Stimulated activated CD4-positive, alpha-beta T cell treated with anti-CD3 and anti-CD28 coated beads, Interleukin-4, amount 100 ng/mL, for 48 hours (primary cell): ENCODE data around the gene UROD.
"Not testable (repeated sequence)": the region's sequence is repeated elsewhere in the genome, so short reads cannot be mapped to it uniquely, and the experiment has no call there.

Experiments
- DNase-seq, 2 donors: peaks; one replicate each; pipeline ENCODE4 v3.0.0-alpha.2; 2020; ENCODE audit warnings: low read depth in 2 of 2

The UROD gene

GRCh38 chr1:45011837-45012638 is at the start of gene UROD:
Gene UROD (plus strand): TSS chr1:45012254. CDS start chr1:45012266, 12 bp downstream.
- peak; percentile 84 to 92 for DNase-seq

DNA sequence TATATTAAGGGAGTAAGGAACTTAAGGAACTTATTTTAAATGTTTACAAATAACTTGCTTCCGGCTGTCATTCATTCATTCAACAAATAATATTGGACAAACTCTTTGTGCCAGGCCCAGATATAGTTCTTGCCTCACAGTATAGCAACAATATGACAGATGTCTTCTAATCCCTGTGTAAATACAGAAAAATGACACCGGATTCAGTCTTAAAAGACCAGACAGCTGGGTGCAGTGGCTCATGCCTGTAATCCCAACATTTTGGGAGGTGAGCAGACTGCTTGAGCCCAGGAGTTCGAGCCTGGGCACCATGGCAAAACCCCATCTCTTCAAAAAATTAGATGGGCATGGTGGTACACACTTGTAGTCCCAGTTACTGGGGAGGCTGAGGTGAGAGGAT is 49.3 kb upstream of the UROD start:
- no peak for DNase-seq

DNA sequence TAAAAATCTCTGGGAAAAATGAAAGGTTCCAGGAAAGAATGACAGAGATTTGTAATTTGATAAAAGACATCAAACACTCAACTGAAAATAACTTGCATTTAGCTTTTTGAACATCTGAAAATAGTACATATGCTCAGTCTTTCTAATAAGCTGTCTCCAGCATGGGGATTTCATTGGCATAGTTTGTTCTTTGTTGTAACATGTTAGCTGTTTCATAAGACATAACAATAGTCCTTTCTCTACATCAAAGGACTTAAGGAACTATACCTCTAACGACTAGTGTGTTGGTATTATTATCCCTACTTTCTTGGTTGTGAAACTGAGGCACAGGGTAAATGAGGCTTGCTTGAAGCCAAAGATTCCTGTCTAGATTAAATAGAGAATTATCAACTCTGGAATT is 47.7 kb upstream of the UROD start:
- no peak for DNase-seq

GRCh38 chr1:44970317-44970716 is 41.7 kb upstream of the UROD start:
- DNase-seq = no peak

DNA sequence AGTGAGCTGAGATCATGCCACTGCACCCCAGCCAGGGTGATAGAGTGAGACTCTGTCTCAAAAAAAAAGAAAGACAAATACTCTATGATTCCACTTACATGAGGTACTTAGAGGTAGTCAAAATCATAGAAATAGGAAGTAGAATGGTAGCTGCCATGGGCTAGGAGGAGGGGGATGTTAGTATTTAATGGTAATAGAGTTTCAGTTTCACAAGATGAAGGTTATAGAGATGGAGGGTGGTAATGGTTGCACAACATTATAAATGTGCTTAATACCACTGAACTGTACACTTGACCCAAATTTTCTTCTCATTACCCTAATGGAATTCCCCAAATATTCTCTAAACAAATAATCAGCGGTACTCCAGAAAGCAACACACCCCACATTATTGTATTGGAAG is 38.4 kb upstream of the UROD start:
- no peak for DNase-seq

DNA sequence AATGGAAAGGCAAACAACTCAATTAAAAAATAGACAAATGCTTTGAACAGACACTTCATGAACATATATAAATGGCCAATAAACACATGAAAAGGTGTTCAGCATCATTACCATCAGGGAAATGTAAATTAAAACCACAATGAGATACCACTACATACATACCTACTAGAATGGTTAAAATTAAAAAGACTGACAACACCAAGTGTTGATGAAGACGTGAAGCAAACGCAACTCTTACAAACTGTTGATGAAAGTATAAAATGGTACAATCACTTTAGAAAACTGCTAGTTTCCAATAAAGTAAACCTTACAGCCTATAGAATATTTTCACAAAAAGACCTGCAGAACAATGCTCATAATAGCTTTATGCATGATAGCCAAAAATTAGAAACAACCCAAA is 35.8 kb upstream of the UROD start:
- no peak for DNase-seq

DNA sequence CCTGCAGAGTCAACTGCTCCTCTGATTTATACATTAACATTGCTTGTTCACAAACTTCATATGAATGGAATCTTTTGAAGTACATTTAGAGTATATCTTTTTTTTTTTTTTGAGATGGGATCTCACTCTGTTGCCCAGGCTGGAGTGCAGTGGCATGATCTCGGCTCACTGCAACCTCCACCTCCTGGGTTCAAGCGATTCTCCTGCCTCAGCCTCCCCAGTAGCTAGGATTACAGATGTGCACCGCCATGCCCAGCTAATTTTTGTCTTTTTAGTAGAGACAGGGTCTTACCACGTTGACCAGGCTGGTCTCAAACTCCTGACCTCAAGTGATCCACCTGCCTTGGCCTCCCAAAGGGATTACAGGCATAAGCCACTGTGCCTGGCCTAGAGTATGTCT is 34.7 kb upstream of the UROD start:
- DNase-seq = not testable (repeated sequence)

DNA sequence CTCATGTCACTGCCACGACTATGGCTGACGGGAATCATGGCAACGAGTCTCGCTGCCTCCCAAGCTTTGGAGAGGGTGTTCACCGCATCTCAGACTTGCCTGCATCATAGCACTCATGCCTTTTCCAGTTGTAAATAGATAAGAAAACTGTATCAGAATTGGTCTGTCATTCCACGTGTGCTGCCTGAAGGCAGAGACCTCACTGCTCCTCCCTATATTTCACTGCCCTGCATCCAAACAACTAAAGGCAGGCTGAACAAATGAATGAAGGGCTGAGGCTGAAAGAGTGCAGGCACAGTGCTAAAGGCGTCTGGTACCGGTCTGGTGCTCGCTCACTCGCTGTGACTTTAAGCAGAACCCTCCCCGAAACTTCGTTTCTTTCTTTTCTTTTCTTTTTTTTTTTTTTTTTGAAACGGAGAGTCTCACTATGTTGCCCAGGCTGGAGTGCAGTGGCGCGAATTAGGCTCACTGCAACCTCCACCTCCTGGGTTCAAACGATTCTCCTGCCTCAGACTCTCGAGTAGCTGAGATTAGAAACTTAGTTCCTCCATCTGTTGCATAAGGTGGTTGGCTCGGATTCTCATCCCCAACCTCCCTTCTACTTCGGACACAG is 26.2 kb upstream of the UROD start:
- DNase-seq = no peak

DNA sequence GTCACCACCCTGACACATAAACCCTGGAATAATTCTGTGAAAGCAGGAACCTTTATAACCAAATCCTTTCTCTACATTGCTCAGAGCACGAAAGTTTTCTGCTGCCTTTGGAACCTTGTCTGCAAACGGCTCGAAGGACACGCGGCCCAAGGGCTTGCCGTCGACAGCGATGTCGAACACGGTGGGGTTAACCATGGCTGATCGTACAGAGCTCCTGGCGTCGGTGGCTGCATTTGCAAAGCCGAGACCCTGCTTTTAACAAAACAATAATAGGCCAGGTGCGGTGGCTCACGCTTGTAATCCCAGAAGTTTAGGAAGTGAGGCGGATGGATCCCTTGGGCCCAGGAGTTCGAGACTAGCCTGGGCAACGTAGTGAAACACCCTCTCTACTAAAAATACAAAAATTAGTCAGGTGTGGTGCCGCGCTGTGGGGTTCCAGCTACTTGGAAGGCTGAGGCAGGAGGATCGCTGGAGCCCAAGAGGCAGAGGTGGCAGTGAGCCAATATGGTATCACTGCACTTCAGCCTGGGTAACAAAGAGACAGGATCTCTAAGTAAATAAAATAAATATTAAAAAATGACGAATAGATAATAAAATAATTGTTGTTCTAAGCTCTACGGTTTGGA is 23.4 kb upstream of the UROD start:
- DNase-seq = no peak

DNA sequence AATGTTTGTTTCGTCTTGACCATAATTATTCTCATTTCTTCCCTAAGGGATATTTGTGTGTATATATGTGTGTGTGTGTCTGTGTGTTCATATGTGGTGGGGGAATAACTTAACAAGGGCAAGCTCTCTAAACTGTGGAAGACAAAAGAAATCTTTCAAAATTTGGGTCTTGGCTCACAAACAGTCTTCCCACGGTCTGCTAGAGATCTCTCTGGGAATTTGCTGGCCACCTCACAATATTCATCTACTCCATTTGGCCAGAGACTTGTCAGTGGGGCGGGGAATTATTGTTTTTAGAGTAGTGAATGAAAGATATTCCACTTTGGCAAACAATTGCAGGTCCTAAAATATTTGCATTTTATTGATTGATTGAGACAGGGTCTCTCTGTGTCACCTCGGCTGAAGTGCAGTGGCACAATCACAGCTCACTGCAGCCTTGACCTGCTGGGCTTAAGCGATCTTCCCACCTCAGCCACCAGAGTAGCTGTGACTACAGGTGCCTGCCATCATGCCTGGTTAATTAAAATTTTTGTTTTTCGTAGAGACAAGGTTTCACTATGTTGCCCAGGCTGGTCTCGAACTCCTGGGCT is 17.6 kb upstream of the UROD start:
- DNase-seq = no peak

DNA sequence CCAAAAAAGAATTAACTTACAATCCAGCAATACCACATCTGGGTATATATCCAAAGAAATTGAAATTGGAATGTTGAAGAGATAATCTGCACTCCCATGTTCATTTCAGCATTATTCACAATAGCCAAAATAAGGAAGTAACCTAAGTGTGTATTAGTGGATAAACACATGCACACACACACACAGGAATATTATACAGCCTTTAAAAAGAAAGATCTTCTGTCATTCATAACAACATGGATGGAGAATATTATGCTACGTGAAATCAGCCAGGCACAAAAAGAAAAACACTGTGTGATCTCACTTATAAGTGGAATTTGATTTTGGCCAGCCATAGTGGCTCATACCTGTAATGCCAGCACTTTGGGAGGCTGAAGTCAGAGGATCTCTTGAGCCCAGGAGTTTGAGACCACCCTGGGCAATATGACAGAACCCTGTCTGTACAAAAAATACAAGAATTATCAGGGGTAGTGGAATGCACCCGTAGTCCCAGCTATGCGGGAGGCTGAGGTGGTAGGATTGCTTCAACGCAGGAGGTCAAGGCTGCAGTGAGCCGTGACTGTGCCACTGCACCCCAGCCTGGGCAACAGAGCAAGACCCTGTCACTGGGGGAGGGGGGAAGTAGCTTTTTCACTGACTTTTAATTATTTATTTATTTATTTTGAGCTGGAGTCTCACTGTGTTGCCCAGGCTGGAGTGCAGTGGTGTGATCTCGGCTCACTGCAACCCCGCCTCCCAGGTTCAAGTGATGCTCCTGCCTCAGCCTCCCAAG is 16.4 kb upstream of the UROD start:
- DNase-seq = no peak

- DNase-seq = no peak
Observed at GRCh38 chr1:44999232-44999631, 12.8 kb upstream of the UROD start.

GRCh38 chr1:45001011-45001481 is 11.0 kb upstream of the UROD start:
- DNase-seq = no peak

GRCh38 chr1:45001576-45001975 is 10.5 kb upstream of the UROD start:
- not testable (repeated sequence) for DNase-seq

DNA sequence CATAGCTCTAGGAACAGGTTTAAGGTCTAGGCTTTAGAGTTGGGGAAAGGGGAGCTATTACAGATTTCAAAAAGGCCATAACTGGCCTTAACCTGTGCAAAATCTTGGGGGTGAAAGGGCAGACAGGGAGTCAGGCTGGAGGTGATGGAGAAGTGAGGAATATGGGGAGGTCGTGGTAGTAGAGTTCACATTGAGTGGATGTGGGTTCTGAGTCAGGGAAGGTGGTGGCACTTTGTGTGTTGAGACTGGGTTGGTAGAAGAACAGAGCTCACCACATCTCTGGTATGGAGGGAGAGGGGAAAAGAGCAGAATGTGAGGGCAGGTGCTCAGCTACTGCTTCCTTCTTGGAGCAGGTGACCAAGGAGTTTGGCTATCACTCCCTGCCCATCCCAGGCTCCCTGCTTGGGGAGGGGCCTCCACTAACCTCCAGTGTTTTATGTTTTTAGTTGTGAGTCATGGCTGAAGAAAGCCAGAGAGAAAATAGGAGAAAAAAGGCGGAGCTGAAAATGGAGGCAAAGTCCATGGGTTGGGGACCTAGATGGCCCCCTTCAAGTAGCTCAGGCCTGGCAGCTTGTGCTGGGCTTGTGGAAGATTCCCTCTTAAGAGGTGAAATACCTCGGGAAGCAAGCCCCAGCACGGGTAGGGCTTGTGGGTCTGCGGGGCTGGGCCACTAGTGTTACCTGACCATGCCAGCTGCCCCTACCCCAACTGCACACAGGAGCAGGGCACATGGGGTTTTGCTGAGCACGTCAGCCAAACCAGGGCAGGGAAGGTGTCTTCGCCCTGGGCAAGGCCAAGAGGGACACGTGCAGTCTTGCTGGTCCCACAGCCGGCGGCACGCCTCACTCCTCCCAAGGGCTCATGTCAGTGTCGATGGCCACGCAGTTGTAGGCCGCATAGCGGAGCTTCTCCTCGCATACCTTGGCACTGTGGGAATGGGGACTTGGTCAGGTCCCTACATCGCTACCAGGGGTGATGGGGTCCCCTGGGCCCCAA is 9.1 kb upstream of the UROD start:
- DNase-seq = no peak

GRCh38 chr1:45003741-45004140 is 8.3 kb upstream of the UROD start:
- no peak for DNase-seq

DNA sequence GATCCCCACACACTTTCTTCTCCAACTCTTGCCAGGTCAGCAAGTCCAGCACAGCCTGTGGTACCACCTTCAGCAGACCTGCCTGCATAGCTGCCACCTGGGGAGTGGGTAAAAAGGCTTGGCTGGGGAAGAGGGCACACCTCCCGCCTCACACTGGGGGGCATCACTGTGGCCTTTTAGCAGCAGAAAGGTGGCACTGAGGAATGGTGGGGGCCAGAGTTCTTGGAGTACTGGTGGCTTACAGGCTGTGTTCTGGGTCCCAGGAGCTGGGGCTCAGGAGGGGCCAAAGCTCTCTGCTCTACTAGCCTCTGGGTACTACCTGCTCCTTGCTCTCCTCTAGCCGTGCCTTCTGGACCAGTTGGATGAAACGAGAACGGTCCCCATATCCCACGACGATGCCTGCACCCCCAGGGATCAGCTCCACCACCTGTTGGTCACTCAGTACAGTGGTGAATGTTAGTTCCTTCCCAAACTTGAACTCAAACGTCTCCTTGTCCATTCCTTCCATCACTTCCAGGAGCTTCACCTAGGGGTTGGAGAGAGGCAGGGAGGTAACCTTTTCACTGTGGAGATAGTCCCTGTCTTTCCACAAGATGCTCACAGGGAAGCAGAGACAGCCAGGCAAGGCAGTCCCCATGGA is 7.7 kb upstream of the UROD start:
- no peak for DNase-seq

DNA sequence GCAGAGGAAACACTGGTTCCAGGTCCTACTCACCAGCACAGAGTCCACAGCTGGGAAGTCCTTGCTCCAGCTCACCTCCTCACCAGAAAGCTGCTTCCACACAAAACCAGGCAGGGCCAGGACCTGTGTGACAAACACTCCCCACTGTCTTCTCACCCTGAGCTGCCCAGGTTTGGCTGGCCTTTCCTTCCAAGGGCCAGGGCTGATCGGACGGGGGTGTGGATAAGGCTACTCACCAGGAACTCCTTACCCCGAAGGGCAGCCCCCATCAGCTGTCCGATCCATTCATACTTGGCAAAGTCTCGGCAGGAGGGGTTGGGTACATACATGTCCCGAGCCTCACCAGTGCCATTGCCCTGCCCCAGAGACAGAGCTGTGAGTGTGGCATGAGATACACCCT is 6.3 kb upstream of the UROD start:
- DNase-seq = no peak

- no peak for DNase-seq
Observed at GRCh38 chr1:45007311-45007710, 4.7 kb upstream of the UROD start.

GRCh38 chr1:45008076-45008475 is 4.0 kb upstream of the UROD start:
- no peak for DNase-seq
